HEK293T (cell line): Measurements from ENCODE around the gene TAS1R2.

Source experiments
- CTCF ChIA-PET: fragments of 350-600 bp; formaldehyde crosslinking; extraction: SDS; loops from one replicate; lab custom pipeline; 2021; ENCODE audit warnings: antibody characterized with exemption, inconsistent platforms; lab: Yijun Ruan, JAX
- POLR2A ChIA-PET: fragments of 350-600 bp; formaldehyde crosslinking; extraction: SDS; loops from one replicate; lab custom pipeline; 2020; ENCODE audit warnings: antibody characterized with exemption, inconsistent platforms; lab: Yijun Ruan, JAX
- DNase-seq: peaks from one replicate; pipeline ENCODE4 v3.0.0; 2012; ENCODE audit warnings: mixed read lengths; ENCODE audit errors: extremely low spot score
- ARNT ChIP-seq: fragments of 450-650 bp; IDR thresholded peaks from 2 replicates; pipeline ENCODE4 v1.6.1; 2017; ENCODE audit warnings: mild to moderate bottlenecking
- BHLHE40 ChIP-seq: fragments of 450-650 bp; IDR thresholded peaks from 2 replicates; pipeline ENCODE4 v1.6.1; 2016; ENCODE audit warnings: mild to moderate bottlenecking, moderate library complexity, borderline replicate concordance
- CTBP1 ChIP-seq: fragments of 450-650 bp; IDR thresholded peaks from 2 replicates; pipeline ENCODE4 v1.6.1; 2016; ENCODE audit warnings: borderline replicate concordance
- ELF4 ChIP-seq: fragments of 450-650 bp; IDR thresholded peaks from 2 replicates; pipeline ENCODE4 v1.6.1; 2017; ENCODE audit warnings: antibody characterized with exemption
- FOXA1 ChIP-seq: fragments of 450-650 bp; IDR thresholded peaks from 2 replicates; pipeline ENCODE4 v1.6.1; 2016; ENCODE audit warnings: mild to moderate bottlenecking
- FOXK2 ChIP-seq: fragments of 450-650 bp; IDR thresholded peaks from 2 replicates; pipeline ENCODE4 v1.6.1; 2016; ENCODE audit warnings: mild to moderate bottlenecking
- FOXM1 ChIP-seq: fragments of 450-650 bp; IDR thresholded peaks from 2 replicates; pipeline ENCODE4 v1.6.1; 2017; ENCODE audit warnings: mild to moderate bottlenecking, borderline replicate concordance
- HDGF ChIP-seq: fragments of 450-650 bp; IDR thresholded peaks from 2 replicates; pipeline ENCODE4 v1.6.1; 2017; ENCODE audit warnings: antibody characterized with exemption, borderline replicate concordance
- L3MBTL2 ChIP-seq: fragments of 450-650 bp; conservative IDR thresholded peaks from 2 replicates; pipeline ENCODE4 v1.6.1; 2016; ENCODE audit warnings: mild to moderate bottlenecking
- LEF1 ChIP-seq: fragments of 450-650 bp; IDR thresholded peaks from 2 replicates; pipeline ENCODE4 v1.6.1; 2017; ENCODE audit warnings: mild to moderate bottlenecking, borderline replicate concordance
- NFRKB ChIP-seq: fragments of 450-650 bp; IDR thresholded peaks from 2 replicates; pipeline ENCODE4 v1.6.1; 2016; ENCODE audit warnings: mild to moderate bottlenecking, moderate library complexity
- SP1 ChIP-seq: fragments of 450-650 bp; IDR thresholded peaks from 2 replicates; pipeline ENCODE4 v1.6.1; 2017
- SUZ12 ChIP-seq: fragments of 450-650 bp; IDR thresholded peaks from 2 replicates; pipeline ENCODE4 v1.6.1; 2016; ENCODE audit warnings: mild to moderate bottlenecking
- TARDBP ChIP-seq: fragments of 450-650 bp; IDR thresholded peaks from 2 replicates; pipeline ENCODE4 v1.6.1; 2016
- ZNF384 ChIP-seq: fragments of 450-650 bp; IDR thresholded peaks from 2 replicates; pipeline ENCODE4 v1.6.1; 2016
- TF ChIP-seq, protein P1 (sequence below): fragments of 450-650 bp; IDR thresholded peaks from 2 replicates; pipeline ENCODE4 v1.6.1; 2016

The TAS1R2 gene

DNA sequence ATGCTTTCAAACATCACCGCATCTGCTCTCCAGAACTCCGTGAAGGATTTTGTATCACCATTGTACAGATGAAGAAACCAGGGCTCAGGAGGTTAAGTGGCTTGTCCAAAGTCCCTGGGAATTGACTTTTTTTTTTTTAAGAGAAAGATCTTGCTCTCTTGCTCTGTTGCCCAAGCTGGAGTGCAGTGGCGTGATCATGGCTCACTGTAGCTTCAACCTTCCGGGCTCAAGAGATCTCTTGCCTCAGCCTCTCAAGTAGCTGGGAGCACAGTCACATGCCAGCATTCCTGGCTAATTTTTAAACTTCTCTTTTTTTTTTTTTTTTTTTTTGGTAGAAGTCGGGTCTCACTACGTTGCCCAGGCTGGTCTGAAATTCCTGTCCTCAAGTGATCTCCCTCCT, 6.9 kb upstream of the TAS1R2 start:
- POLR2A ChIA-PET: no interaction called here
- CTCF ChIA-PET: interaction anchor here (1.3 kb wide), 1 partner anchor 9 kb away, joined by 5 read pairs; no protein-coding TSS in a partner anchor
- no peak for TF ChIP-seq LEF1
- no peak for TF ChIP-seq L3MBTL2
- TF ChIP-seq BHLHE40: no peak
- no peak for TF ChIP-seq TARDBP
- TF ChIP-seq, protein P1, sequence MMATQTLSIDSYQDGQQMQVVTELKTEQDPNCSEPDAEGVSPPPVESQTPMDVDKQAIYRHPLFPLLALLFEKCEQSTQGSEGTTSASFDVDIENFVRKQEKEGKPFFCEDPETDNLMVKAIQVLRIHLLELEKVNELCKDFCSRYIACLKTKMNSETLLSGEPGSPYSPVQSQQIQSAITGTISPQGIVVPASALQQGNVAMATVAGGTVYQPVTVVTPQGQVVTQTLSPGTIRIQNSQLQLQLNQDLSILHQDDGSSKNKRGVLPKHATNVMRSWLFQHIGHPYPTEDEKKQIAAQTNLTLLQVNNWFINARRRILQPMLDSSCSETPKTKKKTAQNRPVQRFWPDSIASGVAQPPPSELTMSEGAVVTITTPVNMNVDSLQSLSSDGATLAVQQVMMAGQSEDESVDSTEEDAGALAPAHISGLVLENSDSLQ: no peak
- TF ChIP-seq SP1: no peak
- TF ChIP-seq FOXK2: no peak
- TF ChIP-seq HDGF: no peak
- no peak for TF ChIP-seq SUZ12
- TF ChIP-seq NFRKB: no peak
- TF ChIP-seq ELF4: no peak
- TF ChIP-seq ARNT: no peak
- no peak for TF ChIP-seq CTBP1
- TF ChIP-seq FOXA1: no peak
- TF ChIP-seq ZNF384: no peak
- TF ChIP-seq FOXM1: no peak
- DNase-seq: no peak

DNA sequence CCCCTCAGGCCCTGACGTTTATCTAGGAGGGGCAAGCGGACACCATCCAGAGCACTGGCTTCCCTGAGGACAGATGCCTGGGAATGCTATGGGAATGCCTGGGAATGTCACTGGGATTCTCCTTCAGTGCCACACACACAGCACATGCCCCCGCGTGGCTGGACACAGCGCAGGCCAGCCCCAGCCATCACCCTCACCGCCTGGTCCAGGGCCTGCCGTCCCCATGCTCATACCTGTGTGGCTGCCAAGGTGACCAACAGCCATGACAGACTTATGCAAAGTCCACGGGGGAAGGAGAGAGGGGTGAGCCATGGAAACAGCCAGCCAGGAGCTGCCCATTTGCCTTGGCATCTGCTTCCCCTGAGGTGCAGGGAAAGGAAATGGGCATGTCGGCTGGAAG, 5.7 kb upstream of the TAS1R2 start:
- POLR2A ChIA-PET: no interaction called here
- CTCF ChIA-PET: interaction anchor here (1.3 kb wide), 1 partner anchor 10 kb away, joined by 5 read pairs; no protein-coding TSS in a partner anchor
- DNase-seq: no peak
- TF ChIP-seq SP1 (no peak), FOXK2 (no peak), ARNT (no peak), SUZ12 (no peak), TARDBP (no peak), L3MBTL2 (no peak), FOXM1 (no peak), BHLHE40 (no peak), HDGF (no peak), NFRKB (no peak), CTBP1 (no peak), LEF1 (no peak), ELF4 (no peak), FOXA1 (no peak), ZNF384 (no peak)
- TF ChIP-seq, protein P1: no peak

DNA sequence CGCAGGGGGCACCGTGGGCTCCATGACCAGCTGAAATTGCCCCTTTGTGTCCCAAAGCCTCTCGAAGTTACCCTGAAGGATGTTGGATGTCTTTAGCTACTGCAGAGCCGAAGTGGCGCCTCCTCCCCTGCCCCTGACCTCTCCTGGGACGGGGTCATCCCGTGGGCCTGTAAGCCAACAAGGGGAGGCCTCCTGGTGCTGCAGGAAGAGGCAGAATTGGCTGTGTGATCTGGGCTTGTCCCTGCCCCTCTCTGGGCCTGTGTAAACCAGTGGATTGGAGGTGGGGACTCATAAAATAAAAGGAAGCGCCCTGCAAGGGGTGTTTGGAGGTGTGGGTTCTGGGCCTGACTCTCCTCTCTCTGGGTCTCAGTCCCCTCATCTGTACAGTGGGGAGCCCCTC, 2.1 kb upstream of the TAS1R2 start:
- CTCF ChIA-PET: interaction anchor here (1.0 kb wide), 1 partner anchor 14 kb away, joined by 4 read pairs; no protein-coding TSS in a partner anchor

GRCh38 chr1:18861082-18861481, 1.6 kb upstream of the TAS1R2 start:
- TF ChIP-seq FOXM1 (no peak), SUZ12 (no peak), SP1 (no peak)
- DNase-seq: no peak
- POLR2A ChIA-PET: no interaction called here
- CTCF ChIA-PET: interaction anchor here (1.0 kb wide), 1 partner anchor 14 kb away, joined by 4 read pairs; no protein-coding TSS in a partner anchor

More for the DNA sequence above, 2.1 kb upstream of the TAS1R2 start:
- DNase-seq: no peak
- POLR2A ChIA-PET: no interaction called here
- TF ChIP-seq, protein P1: no peak
- no peak for TF ChIP-seq FOXM1
- TF ChIP-seq SUZ12: no peak
- TF ChIP-seq BHLHE40: no peak
- TF ChIP-seq FOXK2: no peak
- TF ChIP-seq TARDBP: no peak
- no peak for TF ChIP-seq ZNF384
- TF ChIP-seq HDGF: no peak
- TF ChIP-seq LEF1: no peak
- no peak for TF ChIP-seq ARNT
- TF ChIP-seq NFRKB: no peak
- TF ChIP-seq CTBP1: no peak
- TF ChIP-seq SP1: no peak
- TF ChIP-seq FOXA1: no peak
- no peak for TF ChIP-seq ELF4
- no peak for TF ChIP-seq L3MBTL2

DNA sequence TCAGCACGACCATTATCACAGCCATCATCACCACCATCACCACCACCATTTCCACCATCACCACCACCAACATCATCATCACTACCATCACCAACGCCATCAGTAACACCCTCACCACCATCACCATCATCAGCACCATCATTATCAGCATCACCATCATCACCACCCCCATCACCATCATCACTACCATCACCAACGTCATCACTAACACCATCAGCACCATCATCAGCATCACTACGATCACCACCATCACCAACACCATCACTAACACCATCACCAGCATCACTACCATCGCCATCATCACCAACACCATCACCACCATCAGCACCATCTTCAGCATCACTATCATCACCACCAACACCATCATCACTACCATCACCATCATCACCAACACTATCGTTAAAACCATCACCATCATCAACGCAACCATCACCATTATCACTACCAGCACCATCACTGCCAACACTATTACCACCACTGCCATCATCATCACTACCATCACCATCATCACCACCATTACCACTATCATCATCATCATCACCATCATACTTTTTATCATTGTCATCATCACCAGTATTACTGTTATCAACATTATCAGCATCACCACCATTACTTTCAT, 1.3 kb downstream of the TAS1R2 start:
- ChIA-PET CTCF (no interaction called here), POLR2A (no interaction called here)
- no peak for DNase-seq
- TF ChIP-seq, protein P1: no peak
- TF ChIP-seq ARNT: no peak
- 0 out of 2 replicates have a peak, but pooled peaks have one; percentile 8 for TF ChIP-seq CTBP1
- no peak for TF ChIP-seq SUZ12

DNA sequence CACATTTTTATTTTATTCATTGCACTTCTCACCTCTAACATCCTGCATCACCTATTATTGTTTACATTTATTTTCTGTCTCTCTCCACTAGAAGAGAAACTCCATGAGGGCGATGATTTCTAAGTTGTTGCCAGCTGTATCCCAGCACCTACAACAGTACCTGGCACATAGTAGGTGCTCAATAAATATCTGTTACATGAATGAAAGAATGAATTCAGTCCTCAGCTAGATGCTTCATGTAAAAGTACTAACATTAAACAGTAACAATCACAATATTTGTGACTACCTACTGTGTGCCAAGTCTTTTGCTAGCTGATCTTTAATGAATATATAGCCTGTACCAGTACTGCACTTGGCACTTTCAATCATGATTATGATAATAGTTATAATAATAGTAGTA, 3.0 kb downstream of the TAS1R2 start:
- DNase-seq: no peak
- no peak for TF ChIP-seq SUZ12
- TF ChIP-seq CTBP1: no peak
- no peak for TF ChIP-seq BHLHE40
- no peak for TF ChIP-seq NFRKB
- no peak for TF ChIP-seq L3MBTL2
- TF ChIP-seq FOXK2: no peak
- ChIA-PET POLR2A (no interaction called here), CTCF (no interaction called here)
